Left ventricle myocardium inferior (tissue), 1 donor: ENCODE data around the gene CEP85. TPM values are rescaled to one million over a fixed set of nuclear protein-coding genes. Genes with fewer than 3 reads are reported as not detected.

ENCODE experiments used
- DNase-seq: peaks from one replicate; pipeline ENCODE4 v3.0.0-alpha.2; 2020
- H3K27ac ChIP-seq: fragments of 200-600 bp; replicated peaks from 2 replicates; pipeline ENCODE4 v1.8.0; 2021
- H3K27me3 ChIP-seq: fragments of 200-600 bp; 2 replicates; pipeline ENCODE4 v1.8.0; 2021; ENCODE audit warnings: low read depth
- H3K36me3 ChIP-seq: fragments of 200-600 bp; 2 replicates; pipeline ENCODE4 v1.8.0; 2021
- H3K4me1 ChIP-seq: fragments of 200-600 bp; 2 replicates; pipeline ENCODE4 v1.8.0; 2021
- H3K4me3 ChIP-seq: fragments of 200-600 bp; 2 replicates; pipeline ENCODE4 v1.8.0; 2021; ENCODE audit warnings: mild to moderate bottlenecking, moderate library complexity
- H3K9me3 ChIP-seq: fragments of 200-600 bp; replicated peaks from 2 replicates; pipeline ENCODE4 v1.8.0; 2021
- intact Hi-C: fragments of 100-400 bp; cut with micrococcal nuclease; formaldehyde crosslinking; loops from one replicate; pipeline ENCODE4 v1.11.0; 2022
- total RNA-seq: library from RNA; stranded (reverse); fragmentation: NEBNext Ultra II Directional; extraction: Animal tissue kit (Norgen Biotek cat#: 25700); gene quantifications from one replicate; pipeline ENCODE4 v1.2.1, GENCODE V29; 2021
- TF ChIP-seq, protein P1 (sequence below): fragments of 200-600 bp; IDR thresholded peaks from 2 replicates; pipeline ENCODE4 v1.8.0; 2021; ENCODE audit warnings: antibody characterized with exemption, mild to moderate bottlenecking, borderline replicate concordance
- donor health status: DM: no; HTN: yes; CAD: no; lungs with severe emphysema.

Gene CEP85
- total RNA-seq, 1 donor from 2014 or later = 71.2 TPM

DNA sequence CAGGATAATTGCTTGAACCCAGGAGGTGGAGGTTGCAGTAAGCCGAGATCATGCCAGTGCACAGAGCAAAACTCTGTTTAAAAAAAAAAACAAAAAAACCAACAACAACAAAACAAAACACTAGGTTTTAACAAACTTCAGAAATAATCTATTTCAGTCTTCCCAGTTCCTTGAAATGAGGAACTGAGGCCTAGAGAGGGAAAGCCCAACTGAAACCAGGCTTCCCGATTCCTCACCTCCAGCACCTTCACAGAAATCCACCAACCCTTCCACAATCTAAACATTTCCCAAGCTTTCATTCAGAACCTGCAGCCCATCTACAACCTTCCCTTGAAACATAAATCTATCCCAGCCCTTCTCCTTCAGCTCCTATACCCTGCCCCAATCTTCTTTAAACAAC lies 83.1 kb downstream of the CEP85 start:
- DNase-seq = no peak
- no peaks in the 10 kb centered on the region for H3K27me3 ChIP-seq
- no peaks in the 10 kb centered on the region for H3K36me3 ChIP-seq
- TF ChIP-seq, protein P1, sequence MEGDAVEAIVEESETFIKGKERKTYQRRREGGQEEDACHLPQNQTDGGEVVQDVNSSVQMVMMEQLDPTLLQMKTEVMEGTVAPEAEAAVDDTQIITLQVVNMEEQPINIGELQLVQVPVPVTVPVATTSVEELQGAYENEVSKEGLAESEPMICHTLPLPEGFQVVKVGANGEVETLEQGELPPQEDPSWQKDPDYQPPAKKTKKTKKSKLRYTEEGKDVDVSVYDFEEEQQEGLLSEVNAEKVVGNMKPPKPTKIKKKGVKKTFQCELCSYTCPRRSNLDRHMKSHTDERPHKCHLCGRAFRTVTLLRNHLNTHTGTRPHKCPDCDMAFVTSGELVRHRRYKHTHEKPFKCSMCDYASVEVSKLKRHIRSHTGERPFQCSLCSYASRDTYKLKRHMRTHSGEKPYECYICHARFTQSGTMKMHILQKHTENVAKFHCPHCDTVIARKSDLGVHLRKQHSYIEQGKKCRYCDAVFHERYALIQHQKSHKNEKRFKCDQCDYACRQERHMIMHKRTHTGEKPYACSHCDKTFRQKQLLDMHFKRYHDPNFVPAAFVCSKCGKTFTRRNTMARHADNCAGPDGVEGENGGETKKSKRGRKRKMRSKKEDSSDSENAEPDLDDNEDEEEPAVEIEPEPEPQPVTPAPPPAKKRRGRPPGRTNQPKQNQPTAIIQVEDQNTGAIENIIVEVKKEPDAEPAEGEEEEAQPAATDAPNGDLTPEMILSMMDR = no peak
- H3K27ac ChIP-seq = peak overlapping the region; percentile 40
- H3K4me1 ChIP-seq = peaks cover 16% of the 10 kb centered on the region
- H3K4me3 ChIP-seq = no peak overlapping the region
- H3K9me3 ChIP-seq = no peaks in the 10 kb centered on the region
- intact Hi-C loops = no loop called here

DNA sequence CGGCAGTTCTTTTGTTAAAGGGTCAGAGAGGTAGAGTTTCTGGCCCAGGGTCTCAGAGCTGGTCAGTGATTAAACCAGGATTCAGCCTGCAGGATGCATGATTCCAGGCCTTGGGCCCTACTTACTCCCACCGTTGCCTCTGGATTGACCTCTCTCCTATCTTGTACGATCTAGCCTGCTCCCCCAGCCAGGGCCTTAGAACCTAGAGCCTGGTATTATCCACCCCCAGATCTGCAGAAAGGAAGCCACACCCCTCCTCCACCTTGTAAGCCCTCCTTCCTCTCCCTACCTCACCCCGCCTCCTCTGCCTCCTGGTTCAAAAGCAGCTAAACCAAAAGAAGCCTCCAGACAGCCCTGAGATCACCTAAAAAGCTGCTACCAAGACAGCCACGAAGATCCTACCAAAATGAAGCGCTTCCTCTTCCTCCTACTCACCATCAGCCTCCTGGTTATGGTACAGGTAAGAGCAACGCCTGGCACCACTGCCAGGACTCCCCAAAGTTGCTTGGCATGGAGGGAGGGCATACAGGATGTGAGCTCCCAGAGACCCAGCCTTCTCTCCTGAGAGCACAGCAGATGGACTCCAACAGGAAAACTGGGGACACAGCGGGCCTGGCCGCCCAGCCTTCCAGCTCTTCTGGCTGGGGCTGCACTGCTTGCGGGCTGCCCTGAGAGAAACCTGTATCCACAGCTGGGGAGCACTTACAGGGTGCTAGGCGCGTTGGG lies 83.8 kb downstream of the CEP85 start, which contains the start of gene CD52:
Gene CD52, plus strand, starts transcription at position 347 of the 726 bp plus-strand sequence. Its CDS starts 60 bp downstream, at position 407.
- intact Hi-C loops = no loop called here
- DNase-seq = no peak

DNA sequence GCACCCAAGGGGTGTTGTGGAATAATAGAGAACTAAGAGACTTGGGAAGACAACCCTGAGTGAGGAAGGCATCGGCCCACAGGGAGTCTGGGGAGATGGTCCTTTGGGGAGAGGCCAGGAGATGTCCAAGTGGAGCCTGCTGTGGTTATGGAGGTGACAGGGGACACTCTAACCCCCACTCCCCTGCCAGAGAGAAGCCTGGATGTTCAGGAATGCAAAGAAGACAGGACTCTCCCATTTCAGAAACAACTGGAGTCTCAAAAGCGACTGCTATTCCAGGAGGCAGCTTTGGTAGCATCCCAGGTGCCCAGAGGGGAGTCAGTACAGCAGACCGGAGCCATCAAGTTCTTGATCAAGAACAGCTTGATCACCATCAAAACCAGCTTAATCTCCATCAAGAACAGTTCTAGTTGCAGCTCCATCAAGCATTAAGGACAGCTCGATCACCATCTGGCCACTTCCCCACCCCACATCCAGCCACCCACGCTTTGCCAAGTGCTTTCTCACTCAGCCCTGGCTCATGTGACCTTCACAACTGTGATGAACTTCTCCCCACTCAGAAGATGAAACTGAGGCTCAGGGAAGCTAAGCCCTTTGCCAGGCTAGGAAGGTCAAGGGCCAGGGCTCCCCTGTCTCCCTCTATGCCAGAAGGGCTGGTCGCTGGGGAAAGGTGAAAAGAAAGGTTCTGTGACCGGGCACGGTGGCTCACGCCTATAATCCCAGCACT lies 84.5 kb downstream of the CEP85 start:
- H3K9me3 ChIP-seq = no peaks in the 10 kb centered on the region
- no peaks in the 10 kb centered on the region for H3K27me3 ChIP-seq
- H3K4me3 ChIP-seq = peak overlapping the region; percentile 28
- peaks cover 16% of the 10 kb centered on the region for H3K4me1 ChIP-seq
- no peaks in the 10 kb centered on the region for H3K36me3 ChIP-seq
- DNase-seq = peak; percentile 29
- H3K27ac ChIP-seq = peak overlapping the region; percentile 40
- TF ChIP-seq, protein P1 = no peak
- intact Hi-C loops = no loop called here

More for the DNA sequence above, 83.8 kb downstream of the CEP85 start, which contains the start of gene CD52:
- Histone ChIP-seq H3K4me3 (peak within 1 kb of the TSS; percentile 28), H3K27me3 (no peaks in the 10 kb centered on the region), H3K9me3 (no peaks in the 10 kb centered on the region), H3K4me1 (peaks cover 16% of the 10 kb centered on the region), H3K27ac (peak within 1 kb of the TSS; percentile 40), H3K36me3 (no peaks in the 10 kb centered on the region)
- TF ChIP-seq, protein P1 = no peak

DNA sequence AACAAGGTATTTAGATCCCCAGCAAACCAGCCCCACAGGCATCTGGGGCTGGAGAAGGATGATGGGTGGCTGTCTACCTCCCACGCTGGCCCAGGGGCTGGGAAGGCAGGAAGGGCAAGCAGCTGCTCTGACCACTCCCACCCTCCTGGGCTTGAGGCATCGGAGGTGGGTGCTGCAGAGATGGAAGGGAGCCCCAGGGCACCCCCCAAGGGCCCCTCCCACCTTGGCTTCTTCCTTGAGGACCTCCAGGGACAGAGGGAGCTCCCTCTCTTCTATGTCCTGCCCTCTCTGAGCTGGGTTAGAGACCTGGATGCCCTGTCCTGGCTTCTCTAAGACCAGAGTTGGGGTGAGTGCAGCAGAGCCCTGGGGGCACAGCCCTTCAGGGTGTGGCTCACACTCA lies 86.9 kb downstream of the CEP85 start:
- TF ChIP-seq, protein P1 = no peak
- DNase-seq = no peak
- Histone ChIP-seq H3K4me1 (peaks cover 16% of the 10 kb centered on the region), H3K4me3 (no peak overlapping the region), H3K27me3 (peaks cover 9% of the 10 kb centered on the region), H3K27ac (no peak overlapping the region), H3K36me3 (no peaks in the 10 kb centered on the region), H3K9me3 (no peaks in the 10 kb centered on the region)
- intact Hi-C loops = loop anchor here (5.0 to 10.0 kb wide), 2 partner anchors 44 to 216 kb away; no protein-coding TSS in a partner anchor

DNA sequence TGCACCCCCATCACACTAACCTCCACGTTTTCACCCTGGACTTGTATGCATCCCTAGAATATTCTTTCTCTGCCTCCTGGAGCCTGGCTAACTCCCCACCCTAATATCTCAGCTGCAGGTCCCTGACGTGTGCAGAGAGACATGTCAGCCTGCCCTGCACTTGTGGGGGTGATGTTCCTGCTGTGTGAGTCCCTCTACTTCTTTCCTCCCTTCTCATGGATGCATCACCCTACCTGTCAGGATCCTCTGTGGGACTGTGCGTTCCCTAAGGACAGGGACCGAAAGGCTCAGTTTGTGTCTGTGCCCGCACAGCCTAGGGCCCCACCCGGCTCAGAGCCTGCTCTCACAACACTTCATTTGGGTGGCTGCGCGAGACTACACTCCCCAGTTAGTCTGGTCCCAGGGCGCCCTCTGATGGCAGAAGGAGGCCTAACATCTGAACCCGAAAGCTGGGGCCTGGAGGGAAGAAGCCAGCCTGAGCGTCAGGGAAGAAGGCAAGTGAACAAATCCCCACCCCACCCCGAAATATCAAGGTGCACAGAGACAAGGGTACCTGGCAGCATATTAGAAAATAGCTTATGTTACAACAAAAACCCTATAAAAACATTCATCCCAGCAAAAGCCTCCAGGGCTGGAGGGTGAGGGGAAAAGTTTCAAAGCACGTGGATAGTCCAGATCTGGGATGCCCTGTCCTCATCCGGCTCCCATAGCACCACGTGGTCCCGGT lies 87.5 kb downstream of the CEP85 start:
- Histone ChIP-seq H3K4me3 (no peak overlapping the region), H3K27ac (no peak overlapping the region), H3K27me3 (peaks cover 9% of the 10 kb centered on the region), H3K9me3 (no peaks in the 10 kb centered on the region), H3K36me3 (no peaks in the 10 kb centered on the region), H3K4me1 (peaks cover 16% of the 10 kb centered on the region)
- intact Hi-C loops = loop anchor here (5.0 to 10.0 kb wide), 2 partner anchors 44 to 217 kb away; no protein-coding TSS in a partner anchor
- TF ChIP-seq, protein P1 = peak; percentile 89
- DNase-seq = peak; percentile 91
